ENCODE results near the gene C1GALT1. TPM values are rescaled to one million over a fixed set of nuclear protein-coding genes. Genes with fewer than 3 reads are reported as not detected.
"Not testable (repeated sequence)": the region's sequence is repeated elsewhere in the genome, so short reads cannot be mapped to it uniquely, and the experiment has no call there.

The C1GALT1 gene
- total RNA-seq, 1 experiment from 2014 or later: 54.5 TPM

DNA sequence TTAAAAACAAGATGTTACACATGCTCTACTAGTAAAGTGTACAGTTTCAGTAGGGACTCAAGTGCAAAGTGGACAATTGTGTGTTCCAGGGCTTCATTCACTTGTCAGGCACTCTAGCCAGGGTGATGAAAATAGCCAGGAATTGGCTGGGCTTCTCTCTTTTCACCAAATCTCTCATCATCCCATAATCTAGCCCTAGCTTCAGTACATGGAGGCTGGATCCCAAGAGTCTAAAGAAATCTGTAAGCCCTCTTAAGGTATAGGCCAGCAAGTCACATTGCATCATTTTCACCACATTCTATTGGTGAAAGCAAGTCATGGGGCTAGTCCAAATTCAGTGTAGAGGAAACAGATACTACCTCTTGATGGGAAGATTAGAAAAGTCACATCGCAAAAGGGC lies 47.3 kb upstream of the C1GALT1 start:
- in situ Hi-C loops (cut with HindIII; ENCODE audit: low pct_unique_long_range_greater_than_20kb, low sequenced_read_pairs) (no loop called here), intact Hi-C loops (cut with micrococcal nuclease; ENCODE audit: unreplicated experiment) (no loop called here)
- H3K4me1 ChIP-seq (ENCODE audit: control insufficient read depth, insufficient read depth, low read length): no peaks in the 10 kb centered on the region
- H3K9me3 ChIP-seq (ENCODE audit: control insufficient read depth, insufficient read depth, low read depth, low read length): no peaks in the 10 kb centered on the region
- POLR2A ChIA-PET: no interaction called here
- DNase-seq (ENCODE audit: low read depth, low spot score) (no peak), ATAC-seq (no peak)
- BruUV-seq (replicated peaks): no TSS peak
- CTCF ChIA-PET: no interaction called here
- H3K27me3 ChIP-seq (ENCODE audit: control insufficient read depth, insufficient read depth, low read length): peaks cover 5% of the 10 kb centered on the region
- no peaks in the 10 kb centered on the region for H3K36me3 ChIP-seq (ENCODE audit: control insufficient read depth, insufficient read depth, low read length)
- no peak overlapping the region for H3K4me3 ChIP-seq (ENCODE audit: low read depth in 2 of 2, low read length in 2 of 2)
- no peak overlapping the region for H3K27ac ChIP-seq (ENCODE audit: low read length)
- TF ChIP-seq, protein P1, sequence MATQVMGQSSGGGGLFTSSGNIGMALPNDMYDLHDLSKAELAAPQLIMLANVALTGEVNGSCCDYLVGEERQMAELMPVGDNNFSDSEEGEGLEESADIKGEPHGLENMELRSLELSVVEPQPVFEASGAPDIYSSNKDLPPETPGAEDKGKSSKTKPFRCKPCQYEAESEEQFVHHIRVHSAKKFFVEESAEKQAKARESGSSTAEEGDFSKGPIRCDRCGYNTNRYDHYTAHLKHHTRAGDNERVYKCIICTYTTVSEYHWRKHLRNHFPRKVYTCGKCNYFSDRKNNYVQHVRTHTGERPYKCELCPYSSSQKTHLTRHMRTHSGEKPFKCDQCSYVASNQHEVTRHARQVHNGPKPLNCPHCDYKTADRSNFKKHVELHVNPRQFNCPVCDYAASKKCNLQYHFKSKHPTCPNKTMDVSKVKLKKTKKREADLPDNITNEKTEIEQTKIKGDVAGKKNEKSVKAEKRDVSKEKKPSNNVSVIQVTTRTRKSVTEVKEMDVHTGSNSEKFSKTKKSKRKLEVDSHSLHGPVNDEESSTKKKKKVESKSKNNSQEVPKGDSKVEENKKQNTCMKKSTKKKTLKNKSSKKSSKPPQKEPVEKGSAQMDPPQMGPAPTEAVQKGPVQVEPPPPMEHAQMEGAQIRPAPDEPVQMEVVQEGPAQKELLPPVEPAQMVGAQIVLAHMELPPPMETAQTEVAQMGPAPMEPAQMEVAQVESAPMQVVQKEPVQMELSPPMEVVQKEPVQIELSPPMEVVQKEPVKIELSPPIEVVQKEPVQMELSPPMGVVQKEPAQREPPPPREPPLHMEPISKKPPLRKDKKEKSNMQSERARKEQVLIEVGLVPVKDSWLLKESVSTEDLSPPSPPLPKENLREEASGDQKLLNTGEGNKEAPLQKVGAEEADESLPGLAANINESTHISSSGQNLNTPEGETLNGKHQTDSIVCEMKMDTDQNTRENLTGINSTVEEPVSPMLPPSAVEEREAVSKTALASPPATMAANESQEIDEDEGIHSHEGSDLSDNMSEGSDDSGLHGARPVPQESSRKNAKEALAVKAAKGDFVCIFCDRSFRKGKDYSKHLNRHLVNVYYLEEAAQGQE (IDR thresholded peaks at IDR 0.05; ENCODE audit: insufficient read depth in 1 of 2, low read depth in 2 of 2, low read length in 1 of 2): no peak
- TF ChIP-seq POLR2AphosphoS5 (IDR thresholded peaks at IDR 0.05; ENCODE audit: low read depth, low read length): no peak
- no peak for TF ChIP-seq SIN3A (IDR thresholded peaks at IDR 0.05; ENCODE audit: borderline replicate concordance, insufficient read depth, low read depth, low read length)
- no peak for TF ChIP-seq TCF7L2 (IDR thresholded peaks at IDR 0.05; ENCODE audit: low read depth, low read length)
- TF ChIP-seq CTCF (IDR thresholded peaks at IDR 0.05): no peak

DNA sequence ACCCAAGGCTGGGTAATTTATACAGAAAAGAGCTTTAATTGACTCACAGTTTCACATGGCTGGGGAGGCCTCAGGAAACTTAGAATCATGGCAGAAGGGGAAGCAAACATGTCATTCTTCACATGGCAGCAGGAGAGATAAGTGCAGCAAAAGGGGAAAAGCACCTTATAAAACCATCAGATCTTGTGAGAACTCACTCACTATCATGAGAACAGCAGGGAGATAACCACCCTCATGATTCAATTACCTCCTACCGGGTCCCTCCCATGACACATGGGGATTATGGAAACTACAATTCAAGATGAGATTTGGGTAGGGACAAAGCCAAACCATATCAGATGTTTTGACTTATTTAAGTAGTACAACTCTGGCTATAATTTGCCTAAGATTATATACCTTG lies 46.4 kb upstream of the C1GALT1 start:
- BruUV-seq (replicated peaks); H3K4me1 ChIP-seq (ENCODE audit: control insufficient read depth, insufficient read depth, low read length); DNase-seq (ENCODE audit: low read depth, low spot score); POLR2A ChIA-PET; in situ Hi-C loops (cut with HindIII; ENCODE audit: low pct_unique_long_range_greater_than_20kb, low sequenced_read_pairs); H3K36me3 ChIP-seq (ENCODE audit: control insufficient read depth, insufficient read depth, low read length); CTCF ChIA-PET; H3K27ac ChIP-seq (ENCODE audit: low read length); intact Hi-C loops (cut with micrococcal nuclease; ENCODE audit: unreplicated experiment); H3K4me3 ChIP-seq (ENCODE audit: low read depth in 2 of 2, low read length in 2 of 2); H3K27me3 ChIP-seq (ENCODE audit: control insufficient read depth, insufficient read depth, low read length); ATAC-seq; H3K9me3 ChIP-seq (ENCODE audit: control insufficient read depth, insufficient read depth, low read depth, low read length): not testable (repeated sequence)

- ChIA-PET POLR2A (interaction anchor here (0.7 kb wide), 1 partner anchor 24 kb away, joined by 3 read pairs; no protein-coding TSS in a partner anchor), CTCF (no interaction called here)
- no peak overlapping the region for H3K27ac ChIP-seq (ENCODE audit: low read length)
- peaks cover 2% of the 10 kb centered on the region; the same call in 1 of the 2 replicates for H3K27me3 ChIP-seq (ENCODE audit: control insufficient read depth, insufficient read depth, low read length)
- in situ Hi-C loops (cut with HindIII; ENCODE audit: low pct_unique_long_range_greater_than_20kb, low sequenced_read_pairs) (no loop called here), intact Hi-C loops (cut with micrococcal nuclease; ENCODE audit: unreplicated experiment) (no loop called here)
- no peaks in the 10 kb centered on the region for H3K4me1 ChIP-seq (ENCODE audit: control insufficient read depth, insufficient read depth, low read length)
- no peak for TF ChIP-seq POLR2AphosphoS5 (IDR thresholded peaks at IDR 0.05; ENCODE audit: low read depth, low read length)
- TF ChIP-seq, protein P1 (IDR thresholded peaks at IDR 0.05; ENCODE audit: insufficient read depth in 1 of 2, low read depth in 2 of 2, low read length in 1 of 2): no peak
- no peak for TF ChIP-seq SIN3A (IDR thresholded peaks at IDR 0.05; ENCODE audit: borderline replicate concordance, insufficient read depth, low read depth, low read length)
- TF ChIP-seq CTCF (IDR thresholded peaks at IDR 0.05): no peak
- TF ChIP-seq TCF7L2 (IDR thresholded peaks at IDR 0.05; ENCODE audit: low read depth, low read length): no peak
- no TSS peak for BruUV-seq (replicated peaks)
- ATAC-seq (no peak), DNase-seq (ENCODE audit: low read depth, low spot score) (no peak)
- no peak overlapping the region for H3K4me3 ChIP-seq (ENCODE audit: low read depth in 2 of 2, low read length in 2 of 2)
- no peaks in the 10 kb centered on the region for H3K36me3 ChIP-seq (ENCODE audit: control insufficient read depth, insufficient read depth, low read length)
- H3K9me3 ChIP-seq (ENCODE audit: control insufficient read depth, insufficient read depth, low read depth, low read length): no peaks in the 10 kb centered on the region
Measured at GRCh38 chr7:7136466-7137381, 45.6 kb upstream of the C1GALT1 start.
